Measurements from ENCODE around the gene IGFLR1.

Gene IGFLR1

DNA sequence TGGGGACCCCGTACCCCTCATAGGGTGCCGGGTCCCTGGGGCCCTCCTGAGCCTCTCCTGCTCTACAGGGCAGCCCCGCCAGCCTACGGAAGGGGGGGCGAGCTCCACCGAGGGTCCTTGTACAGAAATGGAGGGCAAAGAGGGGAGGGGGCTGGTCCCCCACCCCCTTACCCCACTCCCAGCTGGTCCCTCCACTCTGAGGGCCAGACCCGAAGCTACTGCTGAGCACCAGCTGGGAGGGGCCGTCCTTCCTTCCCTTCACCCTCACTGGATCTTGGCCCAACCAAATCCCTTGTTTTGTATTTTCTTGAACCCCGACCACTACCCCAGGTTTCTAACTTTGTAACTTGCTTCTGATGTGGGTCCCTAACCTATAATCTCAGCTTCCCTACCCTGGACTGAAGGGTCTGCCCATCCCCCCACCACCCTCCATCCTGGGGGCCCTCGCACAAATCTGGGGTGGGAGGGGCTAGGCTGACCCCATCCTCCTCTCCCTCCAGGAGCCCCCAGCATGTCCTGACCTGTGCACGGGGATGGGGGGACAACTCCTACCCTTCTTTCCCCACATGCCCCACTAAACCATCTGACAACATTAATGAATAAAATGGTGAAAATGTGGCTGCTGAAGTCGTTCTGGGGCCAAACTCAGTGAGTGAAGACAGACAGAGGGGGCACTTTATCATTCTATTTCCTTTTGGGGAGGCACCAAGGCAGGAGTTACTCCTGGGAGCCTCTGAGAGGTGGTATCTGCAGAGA is 46.1 kb upstream of the IGFLR1 start:
- H3K27ac ChIP-seq: no peak overlapping the region
- TF ChIP-seq, protein P1, sequence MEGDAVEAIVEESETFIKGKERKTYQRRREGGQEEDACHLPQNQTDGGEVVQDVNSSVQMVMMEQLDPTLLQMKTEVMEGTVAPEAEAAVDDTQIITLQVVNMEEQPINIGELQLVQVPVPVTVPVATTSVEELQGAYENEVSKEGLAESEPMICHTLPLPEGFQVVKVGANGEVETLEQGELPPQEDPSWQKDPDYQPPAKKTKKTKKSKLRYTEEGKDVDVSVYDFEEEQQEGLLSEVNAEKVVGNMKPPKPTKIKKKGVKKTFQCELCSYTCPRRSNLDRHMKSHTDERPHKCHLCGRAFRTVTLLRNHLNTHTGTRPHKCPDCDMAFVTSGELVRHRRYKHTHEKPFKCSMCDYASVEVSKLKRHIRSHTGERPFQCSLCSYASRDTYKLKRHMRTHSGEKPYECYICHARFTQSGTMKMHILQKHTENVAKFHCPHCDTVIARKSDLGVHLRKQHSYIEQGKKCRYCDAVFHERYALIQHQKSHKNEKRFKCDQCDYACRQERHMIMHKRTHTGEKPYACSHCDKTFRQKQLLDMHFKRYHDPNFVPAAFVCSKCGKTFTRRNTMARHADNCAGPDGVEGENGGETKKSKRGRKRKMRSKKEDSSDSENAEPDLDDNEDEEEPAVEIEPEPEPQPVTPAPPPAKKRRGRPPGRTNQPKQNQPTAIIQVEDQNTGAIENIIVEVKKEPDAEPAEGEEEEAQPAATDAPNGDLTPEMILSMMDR (IDR thresholded peaks at IDR 0.05): no peak
- H3K4me3 ChIP-seq: no peak overlapping the region
- DNase-seq (ENCODE audit: low spot score): no peak

- TF ChIP-seq, protein P1 (IDR thresholded peaks at IDR 0.05): no peak
- no peak overlapping the region for H3K4me3 ChIP-seq
- H3K27ac ChIP-seq: no peak overlapping the region
- no peak for DNase-seq (ENCODE audit: low spot score)
Measured at GRCh38 chr19:35787227-35787799, 45.1 kb upstream of the IGFLR1 start.

DNA sequence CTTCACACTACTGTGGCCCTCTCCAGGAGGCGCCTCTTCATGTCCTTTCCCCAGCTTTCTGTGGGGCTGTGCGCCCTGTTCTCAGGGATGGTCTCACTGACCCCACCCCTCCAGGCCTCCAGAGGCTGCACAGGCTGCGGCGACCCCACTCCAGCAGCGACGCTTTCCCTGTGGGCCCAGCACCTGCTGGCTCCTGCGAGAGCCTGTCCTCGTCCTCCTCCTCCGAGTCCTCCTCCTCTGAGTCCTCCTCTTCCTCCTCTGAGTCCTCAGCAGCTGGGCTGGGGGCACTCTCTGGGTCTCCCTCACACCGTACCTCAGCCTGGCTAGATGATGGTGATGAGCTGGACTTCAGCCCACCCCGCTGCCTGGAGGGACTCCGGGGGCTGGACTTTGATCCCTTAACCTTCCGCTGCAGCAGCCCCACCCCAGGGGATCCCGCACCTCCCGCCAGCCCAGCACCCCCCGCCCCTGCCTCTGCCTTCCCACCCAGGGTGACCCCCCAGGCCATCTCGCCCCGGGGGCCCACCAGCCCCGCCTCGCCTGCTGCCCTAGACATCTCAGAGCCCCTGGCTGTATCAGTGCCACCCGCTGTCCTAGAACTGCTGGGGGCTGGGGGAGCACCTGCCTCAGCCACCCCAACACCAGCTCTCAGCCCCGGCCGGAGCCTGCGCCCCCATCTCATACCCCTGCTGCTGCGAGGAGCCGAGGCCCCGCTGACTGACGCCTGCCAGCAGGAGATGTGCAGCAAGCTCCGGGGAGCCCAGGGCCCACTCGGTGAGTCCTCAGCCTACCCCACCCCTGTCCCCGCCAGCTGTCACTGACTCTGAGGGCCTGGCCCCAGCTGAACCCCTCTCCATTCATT is 44.3 kb upstream of the IGFLR1 start:
- DNase-seq (ENCODE audit: low spot score): no peak
- H3K27ac ChIP-seq: no peak overlapping the region
- H3K4me3 ChIP-seq: no peak overlapping the region
- TF ChIP-seq, protein P1 (IDR thresholded peaks at IDR 0.05): no peak

DNA sequence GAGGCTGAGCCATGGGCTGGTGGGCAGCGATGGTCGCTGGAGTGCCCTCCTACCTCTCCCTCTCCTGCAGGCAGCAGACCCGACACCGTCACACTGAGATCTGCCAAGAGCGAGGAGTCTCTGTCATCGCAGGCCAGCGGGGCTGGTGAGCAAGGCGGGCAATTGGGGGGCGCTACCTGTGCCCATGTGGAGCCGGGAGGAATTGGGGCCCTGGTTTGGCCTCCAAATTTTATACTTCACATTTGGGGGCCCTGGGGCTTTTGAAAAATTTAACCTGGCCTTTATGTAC is 43.0 kb upstream of the IGFLR1 start:
- TF ChIP-seq, protein P1 (IDR thresholded peaks at IDR 0.05): no peak
- no peak overlapping the region for H3K4me3 ChIP-seq
- no peak for DNase-seq (ENCODE audit: low spot score)
- H3K27ac ChIP-seq: no peak overlapping the region

GRCh38 chr19:35784503-35785338 is 42.5 kb upstream of the IGFLR1 start:
- Histone ChIP-seq H3K27ac (no peak overlapping the region), H3K4me3 (no peak overlapping the region)
- no peak for DNase-seq (ENCODE audit: low spot score)
- TF ChIP-seq, protein P1 (IDR thresholded peaks at IDR 0.05): no peak

DNA sequence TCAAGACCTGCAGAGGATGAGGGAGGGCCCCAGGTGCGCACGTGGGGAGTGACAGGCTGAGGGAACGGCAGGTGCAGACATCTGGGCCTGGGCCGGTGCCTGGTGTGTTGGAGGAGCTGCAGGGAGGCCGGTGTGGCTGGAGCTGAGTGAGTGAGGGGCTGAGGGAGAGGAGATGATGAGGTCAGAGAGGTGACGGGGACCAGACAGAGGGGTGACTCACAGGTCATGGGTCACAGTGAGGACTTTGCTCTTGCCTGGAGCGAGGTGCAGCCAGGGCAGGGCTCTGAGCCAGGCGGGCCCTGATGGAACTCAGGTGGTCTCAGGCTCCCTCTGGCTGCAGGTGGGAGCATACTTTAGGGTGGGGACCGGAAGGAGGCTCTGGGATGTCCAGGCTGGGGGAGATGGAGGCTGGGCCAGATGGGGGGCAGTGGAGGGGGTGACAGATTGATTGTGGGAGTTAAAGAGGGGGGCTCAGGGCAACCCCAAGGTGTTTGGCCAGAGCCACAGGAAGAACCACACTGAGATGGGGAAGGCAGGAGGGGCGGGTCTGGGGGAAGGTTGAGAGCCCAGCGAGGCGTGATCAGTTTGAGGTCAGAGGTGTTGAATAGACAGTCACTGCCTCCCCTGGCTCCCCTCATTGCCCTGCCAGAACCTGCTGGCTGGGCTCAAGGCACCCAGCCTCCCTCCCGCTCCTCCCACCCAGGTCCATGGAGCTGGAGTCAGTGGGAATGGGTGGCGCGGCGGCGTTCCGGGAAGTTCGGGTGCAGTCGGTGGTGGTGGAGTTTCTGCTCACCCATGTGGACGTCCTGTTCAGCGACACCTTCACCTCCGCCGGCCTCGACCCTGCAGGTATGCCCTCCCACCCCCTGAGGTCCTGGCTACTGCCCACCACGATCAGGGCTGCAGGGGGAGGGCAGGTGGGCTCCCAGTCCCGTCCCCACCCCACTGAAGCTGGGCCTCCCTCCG is 41.5 kb upstream of the IGFLR1 start:
- Histone ChIP-seq H3K4me3 (no peak overlapping the region), H3K27ac (no peak overlapping the region)
- no peak for DNase-seq (ENCODE audit: low spot score)
- TF ChIP-seq, protein P1 (IDR thresholded peaks at IDR 0.05): no peak
